Measurements from ENCODE around the gene COL15A1.

COL15A1 gene

DNA sequence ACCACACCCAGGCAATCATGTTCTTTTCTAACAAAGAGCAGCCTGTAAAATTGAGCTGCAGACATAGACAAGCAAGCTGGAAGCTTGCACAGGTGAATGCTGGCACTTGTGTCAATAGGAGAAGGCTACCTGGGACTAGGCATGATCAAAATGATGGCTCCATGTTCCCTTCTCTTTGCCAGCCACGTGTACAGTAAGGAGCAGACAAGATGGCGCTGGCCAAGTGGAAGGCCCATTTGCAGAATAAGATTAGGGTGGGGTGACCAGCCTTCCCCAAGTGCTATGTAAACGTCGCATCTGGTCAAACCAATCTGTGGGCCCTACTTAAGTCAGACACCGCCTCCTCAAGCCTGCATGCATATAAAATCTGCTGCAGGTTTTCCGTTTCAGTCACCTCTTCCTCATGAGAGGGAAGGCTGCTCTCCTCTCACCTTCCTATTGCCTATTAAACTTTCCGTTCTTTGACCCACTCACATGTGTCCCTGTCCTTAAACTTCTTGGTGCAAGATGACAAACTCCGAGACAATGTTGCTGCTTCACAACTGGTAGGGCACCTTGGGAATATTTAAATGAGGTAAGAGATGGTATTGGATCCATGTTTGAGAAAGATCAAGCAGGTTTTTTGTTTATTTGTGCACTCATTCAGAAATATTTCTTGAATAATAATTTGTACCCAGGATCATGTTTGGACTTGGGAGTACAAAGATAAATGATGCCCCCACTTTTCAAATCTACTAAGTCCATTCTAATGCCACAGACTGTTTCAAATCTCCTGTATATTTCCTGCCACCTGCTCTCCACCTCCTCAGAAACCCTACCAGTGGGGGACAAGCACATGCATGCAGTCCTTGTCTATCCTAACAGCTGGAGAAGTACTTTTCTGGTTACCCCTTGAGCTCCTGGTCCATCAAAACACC lies 130.5 kb downstream of the COL15A1 start:
- Histone ChIP-seq H3K4me3 (ENCODE audit: low read depth, low read length) (no peak overlapping the region), H3K36me3 (ENCODE audit: control insufficient read depth, insufficient read depth, low read length) (no peaks in the 10 kb centered on the region), H3K9me3 (ENCODE audit: control insufficient read depth, insufficient read depth, low read length) (no peaks in the 10 kb centered on the region), H3K4me1 (ENCODE audit: control insufficient read depth, insufficient read depth, low read length) (no peaks in the 10 kb centered on the region), H3K27me3 (ENCODE audit: control insufficient read depth, insufficient read depth, low read length) (no peaks in the 10 kb centered on the region), H3K27ac (ENCODE audit: low read depth, low read length) (no peak overlapping the region), H3K9ac (ENCODE audit: low read depth, low read length) (no peak overlapping the region)

DNA sequence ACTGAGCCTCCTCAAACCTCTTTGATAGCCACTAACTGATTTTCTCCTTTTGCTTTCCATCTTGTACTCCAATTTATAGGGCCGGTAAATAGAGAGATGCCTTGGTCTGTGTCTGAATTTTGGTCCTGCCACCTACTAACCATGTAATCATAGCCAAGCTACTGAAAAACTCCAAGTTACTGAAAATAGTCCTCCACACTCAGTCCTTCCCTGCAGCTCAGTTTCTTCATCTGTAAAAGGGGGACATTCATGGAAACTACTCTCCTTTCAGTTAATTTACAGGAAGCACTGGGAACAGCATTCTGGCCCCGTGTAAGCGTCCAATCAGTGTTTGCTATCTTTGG lies 131.2 kb downstream of the COL15A1 start:
- Histone ChIP-seq H3K4me3 (ENCODE audit: low read depth, low read length) (no peak overlapping the region), H3K27ac (ENCODE audit: low read depth, low read length) (no peak overlapping the region), H3K27me3 (ENCODE audit: control insufficient read depth, insufficient read depth, low read length) (no peaks in the 10 kb centered on the region), H3K4me1 (ENCODE audit: control insufficient read depth, insufficient read depth, low read length) (no peaks in the 10 kb centered on the region), H3K36me3 (ENCODE audit: control insufficient read depth, insufficient read depth, low read length) (no peaks in the 10 kb centered on the region), H3K9me3 (ENCODE audit: control insufficient read depth, insufficient read depth, low read length) (no peaks in the 10 kb centered on the region), H3K9ac (ENCODE audit: low read depth, low read length) (no peak overlapping the region)

DNA sequence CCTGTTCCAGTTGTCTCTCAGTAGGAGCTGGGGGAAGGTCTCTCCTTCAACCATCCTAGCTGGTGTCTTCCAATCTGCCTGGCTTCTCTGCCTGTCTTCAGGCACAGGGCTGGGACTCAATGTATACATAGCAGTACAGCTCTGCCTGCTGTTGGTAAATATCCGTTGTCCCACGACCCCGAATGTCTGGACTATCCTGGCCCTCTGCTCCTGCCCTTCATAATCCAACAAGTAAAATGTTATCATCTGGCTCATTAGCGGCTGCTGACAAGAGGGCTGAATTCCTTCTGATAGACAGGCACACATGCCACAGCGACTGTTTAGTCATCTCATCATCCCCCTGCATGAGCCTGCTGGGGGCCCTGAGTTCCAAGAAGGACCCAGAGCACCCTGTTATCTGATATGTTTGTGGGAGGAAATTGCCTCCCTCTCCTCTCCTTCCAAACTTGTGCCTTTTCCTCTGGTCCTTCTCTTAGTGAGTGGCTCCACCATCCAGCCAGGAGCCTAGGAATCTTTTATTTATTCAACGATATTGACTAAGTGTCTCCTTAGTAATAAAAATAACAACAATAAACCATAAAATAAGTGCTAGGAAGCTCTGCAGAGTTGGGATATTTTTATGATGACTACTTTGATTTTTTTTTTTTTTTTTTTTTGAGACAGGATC lies 131.7 kb downstream of the COL15A1 start:
- H3K9ac ChIP-seq (ENCODE audit: low read depth, low read length), result no peak overlapping the region
- H3K27me3 ChIP-seq (ENCODE audit: control insufficient read depth, insufficient read depth, low read length), result no peaks in the 10 kb centered on the region
- H3K36me3 ChIP-seq (ENCODE audit: control insufficient read depth, insufficient read depth, low read length), result no peaks in the 10 kb centered on the region
- no peak overlapping the region for H3K27ac ChIP-seq (ENCODE audit: low read depth, low read length)
- H3K9me3 ChIP-seq (ENCODE audit: control insufficient read depth, insufficient read depth, low read length), result no peaks in the 10 kb centered on the region
- no peak overlapping the region for H3K4me3 ChIP-seq (ENCODE audit: low read depth, low read length)
- no peaks in the 10 kb centered on the region for H3K4me1 ChIP-seq (ENCODE audit: control insufficient read depth, insufficient read depth, low read length)

DNA sequence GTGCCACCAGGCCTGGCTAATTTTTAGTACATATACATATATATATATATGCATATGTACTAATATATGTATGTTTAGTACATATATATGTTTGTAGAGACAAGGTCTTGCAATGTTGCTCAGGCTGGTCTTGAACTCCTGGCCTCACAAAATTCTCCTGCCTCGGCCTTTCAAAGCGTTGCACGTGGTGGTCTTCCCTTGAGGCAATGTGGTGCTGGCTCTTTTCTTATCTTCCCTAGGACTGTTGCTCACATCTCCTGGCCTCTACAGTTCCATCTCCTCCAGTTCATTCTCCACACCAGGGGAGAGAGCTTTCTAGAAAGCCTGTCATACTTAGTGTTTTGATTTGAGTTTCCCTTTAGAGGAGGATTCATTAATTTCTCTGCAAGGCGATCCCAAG lies 132.3 kb downstream of the COL15A1 start:
- no peaks in the 10 kb centered on the region for H3K4me1 ChIP-seq (ENCODE audit: control insufficient read depth, insufficient read depth, low read length)
- H3K27ac ChIP-seq (ENCODE audit: low read depth, low read length), result no peak overlapping the region
- no peak overlapping the region for H3K9ac ChIP-seq (ENCODE audit: low read depth, low read length)

DNA sequence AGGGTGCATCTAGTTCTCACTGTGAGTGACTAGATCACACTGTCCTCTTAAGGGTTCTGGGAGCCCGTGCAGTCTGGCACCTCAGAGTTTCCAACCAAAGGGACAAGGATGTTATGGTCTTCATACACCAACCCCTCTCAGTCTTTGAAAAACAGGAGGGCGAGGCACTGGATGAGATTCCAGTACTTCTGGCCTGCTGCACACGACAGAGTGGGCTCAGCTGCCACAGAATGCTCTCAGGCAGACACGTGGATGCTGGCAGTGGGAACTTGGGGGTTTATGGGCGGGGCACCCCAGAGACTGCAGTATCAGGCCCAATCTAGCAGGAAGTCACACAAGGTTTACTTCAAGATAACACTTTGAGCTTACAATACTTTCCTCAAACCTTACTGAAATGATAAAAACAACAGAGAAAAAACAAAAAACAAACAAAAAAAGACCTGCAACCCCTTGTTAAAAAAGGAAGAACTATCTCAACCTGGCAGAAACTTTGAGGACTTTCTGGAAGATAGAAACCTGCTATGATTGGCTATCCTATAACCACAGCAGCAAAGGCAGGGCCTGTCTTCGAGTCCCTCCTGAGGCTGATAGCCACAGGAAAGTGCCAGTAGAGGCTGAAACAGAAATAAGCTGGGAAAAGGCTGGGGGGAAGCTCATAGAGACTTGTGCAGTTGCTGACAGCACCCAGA lies 132.9 kb downstream of the COL15A1 start:
- Histone ChIP-seq H3K27me3 (ENCODE audit: control insufficient read depth, insufficient read depth, low read length) (no peaks in the 10 kb centered on the region), H3K36me3 (ENCODE audit: control insufficient read depth, insufficient read depth, low read length) (no peaks in the 10 kb centered on the region), H3K27ac (ENCODE audit: low read depth, low read length) (no peak overlapping the region), H3K4me1 (ENCODE audit: control insufficient read depth, insufficient read depth, low read length) (no peaks in the 10 kb centered on the region), H3K9ac (ENCODE audit: low read depth, low read length) (no peak overlapping the region), H3K9me3 (ENCODE audit: control insufficient read depth, insufficient read depth, low read length) (no peaks in the 10 kb centered on the region), H3K4me3 (ENCODE audit: low read depth, low read length) (no peak overlapping the region)

More for the DNA sequence above, 132.3 kb downstream of the COL15A1 start:
- no peaks in the 10 kb centered on the region for H3K27me3 ChIP-seq (ENCODE audit: control insufficient read depth, insufficient read depth, low read length)
- H3K4me3 ChIP-seq (ENCODE audit: low read depth, low read length), result no peak overlapping the region
- no peaks in the 10 kb centered on the region for H3K36me3 ChIP-seq (ENCODE audit: control insufficient read depth, insufficient read depth, low read length)
- no peaks in the 10 kb centered on the region for H3K9me3 ChIP-seq (ENCODE audit: control insufficient read depth, insufficient read depth, low read length)

DNA sequence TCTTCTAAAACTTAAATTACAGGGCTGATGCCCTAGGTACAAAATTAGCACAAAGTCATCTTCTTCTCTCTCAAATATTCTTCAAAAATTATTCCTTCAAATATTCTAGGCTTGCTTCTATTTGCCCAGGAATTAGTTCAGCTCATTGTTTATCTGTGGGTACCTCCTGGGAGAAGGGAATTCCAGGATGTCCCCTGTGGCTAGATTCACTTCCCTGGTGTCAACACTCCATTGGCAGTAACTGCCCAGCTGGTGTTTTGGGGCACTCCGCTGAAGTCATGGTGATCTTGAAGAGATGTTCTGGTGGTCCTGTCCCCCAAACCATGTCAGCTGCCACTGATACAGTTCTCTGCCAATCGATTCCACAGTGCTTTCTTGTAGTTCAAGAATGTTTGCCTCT lies 135.0 kb downstream of the COL15A1 start:
- Histone ChIP-seq H3K9ac (ENCODE audit: low read depth, low read length) (no peak overlapping the region), H3K27me3 (ENCODE audit: control insufficient read depth, insufficient read depth, low read length) (no peaks in the 10 kb centered on the region), H3K9me3 (ENCODE audit: control insufficient read depth, insufficient read depth, low read length) (no peaks in the 10 kb centered on the region), H3K4me1 (ENCODE audit: control insufficient read depth, insufficient read depth, low read length) (no peaks in the 10 kb centered on the region), H3K36me3 (ENCODE audit: control insufficient read depth, insufficient read depth, low read length) (no peaks in the 10 kb centered on the region), H3K27ac (ENCODE audit: low read depth, low read length) (no peak overlapping the region), H3K4me3 (ENCODE audit: low read depth, low read length) (no peak overlapping the region)

DNA sequence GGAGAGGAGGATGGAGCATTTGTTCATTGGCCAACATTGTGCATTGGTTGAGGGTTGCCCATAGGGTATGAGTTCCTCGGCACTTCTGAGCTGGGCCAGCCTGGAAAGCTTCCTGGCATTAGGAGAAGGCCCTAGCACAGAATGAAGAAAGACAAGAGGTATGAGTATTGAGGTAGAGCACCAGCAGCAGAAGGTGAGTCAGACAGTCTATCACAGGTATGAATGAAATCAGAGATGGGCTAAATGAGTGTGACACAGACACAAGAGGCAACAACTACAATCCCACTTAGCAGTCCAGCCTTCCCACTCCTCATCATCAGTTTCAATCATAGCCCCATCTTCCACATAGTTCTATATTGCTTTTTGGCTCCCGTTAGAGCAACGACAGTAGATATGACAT lies 135.8 kb downstream of the COL15A1 start:
- Histone ChIP-seq H3K4me3 (ENCODE audit: low read depth, low read length) (no peak overlapping the region), H3K27ac (ENCODE audit: low read depth, low read length) (no peak overlapping the region), H3K9ac (ENCODE audit: low read depth, low read length) (no peak overlapping the region), H3K36me3 (ENCODE audit: control insufficient read depth, insufficient read depth, low read length) (no peaks in the 10 kb centered on the region), H3K9me3 (ENCODE audit: control insufficient read depth, insufficient read depth, low read length) (no peaks in the 10 kb centered on the region), H3K4me1 (ENCODE audit: control insufficient read depth, insufficient read depth, low read length) (no peaks in the 10 kb centered on the region), H3K27me3 (ENCODE audit: control insufficient read depth, insufficient read depth, low read length) (no peaks in the 10 kb centered on the region)

DNA sequence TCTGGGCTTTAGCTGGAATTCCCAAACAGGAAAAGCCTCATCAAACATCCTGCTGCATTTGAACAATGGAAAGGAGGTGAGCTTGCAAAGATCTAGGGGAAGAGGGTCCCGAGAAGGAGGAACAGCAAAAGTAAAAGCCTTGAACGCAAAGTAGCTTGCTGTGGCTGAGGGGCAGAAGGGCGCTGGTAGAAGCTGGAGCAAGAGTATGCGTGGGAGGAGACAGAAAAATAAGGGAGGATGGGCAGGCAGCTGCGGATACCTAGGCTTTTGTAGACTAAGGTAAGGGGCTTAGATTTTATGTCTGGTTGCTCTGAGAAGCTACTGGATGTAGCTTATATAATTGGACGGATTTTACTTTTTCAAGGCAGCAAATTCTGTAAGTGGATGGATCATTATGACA lies 139.3 kb downstream of the COL15A1 start:
- no peaks in the 10 kb centered on the region for H3K9me3 ChIP-seq (ENCODE audit: control insufficient read depth, insufficient read depth, low read length)
- H3K27ac ChIP-seq (ENCODE audit: low read depth, low read length), result no peak overlapping the region
- no peak overlapping the region for H3K4me3 ChIP-seq (ENCODE audit: low read depth, low read length)
- no peak overlapping the region for H3K9ac ChIP-seq (ENCODE audit: low read depth, low read length)
- no peaks in the 10 kb centered on the region for H3K27me3 ChIP-seq (ENCODE audit: control insufficient read depth, insufficient read depth, low read length)
- no peaks in the 10 kb centered on the region for H3K4me1 ChIP-seq (ENCODE audit: control insufficient read depth, insufficient read depth, low read length)
- no peaks in the 10 kb centered on the region for H3K36me3 ChIP-seq (ENCODE audit: control insufficient read depth, insufficient read depth, low read length)

DNA sequence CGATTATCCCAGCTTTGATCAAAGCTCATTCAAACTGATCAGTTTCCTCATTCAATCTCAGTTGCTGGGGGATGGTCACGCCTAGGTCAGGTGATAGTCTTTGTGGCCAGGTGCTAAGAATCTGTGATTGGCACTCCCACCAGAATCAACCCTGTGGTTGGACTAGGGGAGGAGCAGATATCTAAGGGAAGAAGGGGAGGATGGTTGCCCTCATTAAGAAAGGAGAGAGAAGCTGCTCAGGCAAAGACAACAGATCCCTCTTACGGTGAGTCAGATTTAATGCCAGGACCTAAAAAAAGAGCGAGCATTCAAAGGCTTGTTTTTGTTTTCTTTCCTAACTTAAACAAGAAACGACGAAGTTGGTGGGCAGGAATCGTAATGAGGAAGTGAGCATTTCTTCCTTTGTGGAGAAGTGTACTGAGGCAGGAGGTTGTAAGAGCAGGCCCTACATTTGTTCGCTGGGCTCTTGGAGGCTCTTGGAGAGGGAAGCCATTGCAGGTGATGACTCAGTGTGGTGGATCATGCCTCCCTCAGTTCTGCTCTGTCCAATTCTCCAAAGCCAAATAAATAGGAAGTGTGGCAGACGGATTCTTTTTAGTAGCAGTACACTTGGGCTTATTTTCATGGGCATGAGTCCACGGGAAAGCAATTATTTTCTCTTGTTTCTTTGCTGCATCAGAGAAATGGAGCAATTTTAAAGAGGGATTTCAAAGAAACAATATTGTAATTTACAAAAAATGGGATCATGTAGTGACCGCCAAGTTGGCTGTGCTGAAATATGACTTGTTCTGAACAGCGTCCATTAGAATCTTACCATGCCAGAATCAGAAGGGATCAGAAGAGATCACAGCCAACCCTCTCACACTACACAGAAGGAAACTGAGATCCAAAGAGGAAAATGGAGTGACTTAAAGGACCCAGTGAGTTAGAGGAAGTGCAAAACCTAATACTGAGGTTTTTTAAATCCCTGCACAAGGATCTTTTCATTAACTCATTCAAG lies 142.5 kb downstream of the COL15A1 start:
- Histone ChIP-seq H3K9ac (ENCODE audit: low read depth, low read length) (no peak overlapping the region), H3K4me1 (ENCODE audit: control insufficient read depth, insufficient read depth, low read length) (no peaks in the 10 kb centered on the region), H3K27me3 (ENCODE audit: control insufficient read depth, insufficient read depth, low read length) (no peaks in the 10 kb centered on the region), H3K4me3 (ENCODE audit: low read depth, low read length) (no peak overlapping the region), H3K36me3 (ENCODE audit: control insufficient read depth, insufficient read depth, low read length) (no peaks in the 10 kb centered on the region), H3K27ac (ENCODE audit: low read depth, low read length) (no peak overlapping the region), H3K9me3 (ENCODE audit: control insufficient read depth, insufficient read depth, low read length) (peaks cover 8% of the 10 kb centered on the region; the same call in 1 of the 2 replicates)

DNA sequence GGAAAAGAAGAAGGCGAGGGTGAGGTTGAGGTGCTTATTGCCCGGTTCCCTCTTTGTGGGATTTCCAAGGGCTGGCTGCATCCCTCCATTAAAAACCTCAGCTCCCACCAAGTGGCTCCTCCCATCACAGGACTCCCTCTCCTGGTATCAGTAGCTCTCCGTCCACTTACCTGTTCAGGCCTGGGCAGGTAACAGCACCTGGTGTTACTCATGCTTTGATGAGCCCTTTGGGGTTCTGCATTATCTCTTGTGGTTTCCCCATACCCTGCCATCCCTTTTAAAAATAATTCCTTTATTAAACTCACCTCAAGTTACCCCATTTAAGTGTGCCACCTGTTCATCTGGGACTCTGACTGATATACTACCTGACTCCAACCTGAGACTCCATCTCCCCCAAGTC lies 143.8 kb downstream of the COL15A1 start:
- H3K36me3 ChIP-seq (ENCODE audit: control insufficient read depth, insufficient read depth, low read length), result no peaks in the 10 kb centered on the region
- no peak overlapping the region for H3K27ac ChIP-seq (ENCODE audit: low read depth, low read length)
- no peak overlapping the region for H3K4me3 ChIP-seq (ENCODE audit: low read depth, low read length)
- no peak overlapping the region for H3K9ac ChIP-seq (ENCODE audit: low read depth, low read length)
- no peaks in the 10 kb centered on the region for H3K27me3 ChIP-seq (ENCODE audit: control insufficient read depth, insufficient read depth, low read length)
- peaks cover 8% of the 10 kb centered on the region; the same call in 1 of the 2 replicates for H3K9me3 ChIP-seq (ENCODE audit: control insufficient read depth, insufficient read depth, low read length)
- no peaks in the 10 kb centered on the region for H3K4me1 ChIP-seq (ENCODE audit: control insufficient read depth, insufficient read depth, low read length)

Measured in HUES48 (cell line).